Upper lobe of left lung (tissue), 6 donors: ENCODE results near the gene ASTN1. TPM values are rescaled to one million over a fixed set of nuclear protein-coding genes. Genes with fewer than 3 reads are reported as not detected.

Source experiments
- ATAC-seq, 2 donors: fragments of 200-7000 bp; cut with Tn5 transposase; one replicate each; pipeline ENCODE4 v1.9.1; 2022; ENCODE audit warnings: mild to moderate bottlenecking in 2 of 2, moderate library complexity in 2 of 2; ENCODE audit not compliant: low FRiP score in 2 of 2
- DNase-seq, 2 donors: peaks; one replicate each; pipeline ENCODE4 v3.0.0-alpha.2; 2019 to 2020
- H3K27ac ChIP-seq, 4 donors: fragments of 200-600 bp; sonication (generic); one replicate each; pipeline ENCODE4 v1.5.1; 2016 to 2019
- H3K27me3 ChIP-seq, 4 donors: fragments of 200-600 bp; sonication (generic); one replicate each; pipeline ENCODE4 v1.5.1; 2017 to 2019
- H3K36me3 ChIP-seq, 4 donors: fragments of 200-600 bp; sonication (generic); one replicate each; pipeline ENCODE4 v1.5.1; 2016 to 2019
- H3K4me1 ChIP-seq, 4 donors: fragments of 200-600 bp; sonication (generic); one replicate each; pipeline ENCODE4 v1.5.1; 2018 to 2019
- H3K4me3 ChIP-seq, 4 donors: fragments of 200-600 bp; sonication (generic); one replicate each; pipeline ENCODE4 v1.5.1; 2017 to 2019; ENCODE audit warnings: mild to moderate bottlenecking in 2 of 4, moderate library complexity in 1 of 4
- H3K9me3 ChIP-seq, 4 donors: fragments of 200-600 bp; sonication (generic); one replicate each; pipeline ENCODE4 v1.5.1; 2018 to 2019
- EP300 ChIP-seq, 4 donors: sonication (generic); formaldehyde crosslinking; IDR thresholded peaks; one replicate each; pipeline ENCODE4 v1.5.1; 2017; ENCODE audit warnings: antibody characterized with exemption in 4 of 4, control low read depth in 2 of 4
- POLR2A ChIP-seq, 4 donors: fragments of 450-650 bp; IDR thresholded peaks; one replicate each; pipeline ENCODE4 v1.5.1; 2016 to 2017; ENCODE audit warnings: antibody characterized with exemption in 4 of 4, mild to moderate bottlenecking in 2 of 4
- POLR2AphosphoS5 ChIP-seq, 2 donors: sonication (generic); formaldehyde crosslinking; IDR thresholded peaks; one replicate each; pipeline ENCODE4 v1.5.1; 2017; ENCODE audit warnings: antibody characterized with exemption in 2 of 2
- WGBS, 2 donors: methylation state at CpG; one replicate each; pipeline ENCODE4 v1.1.5; 2017 to 2018; 5-methylcytosine and 5-hydroxymethylcytosine counted together
- total RNA-seq, 6 donors: library from RNA; depleted of rRNA in 4 of 6; stranded (reverse); fragments of >200 nt in 4 of 6; gene quantifications; one replicate each; pipeline versions ENCODE4 v1.1.0 to v1.2.1, GENCODE V29; 2016 to 2021
- TF ChIP-seq, protein P1 (sequence below), 6 experiments: fragments of 450-650 bp in 4 of 6; fragments of 200-600 bp in 2 of 6; sonication (generic) in 2 of 6; IDR thresholded peaks; one replicate each; pipeline ENCODE4 v1.5.1; 2016 to 2019; ENCODE audit warnings: antibody characterized with exemption in 6 of 6
- donor health status: DM: no; HTN: no; CAD: no; lungs with moderate emphysema.
- donor health status: DM: no; HTN: yes; CAD: no; lungs with severe emphysema.

The ASTN1 gene
- total RNA-seq, 6 donors from 2014 or later, result 0.15 to 1.0 (median 0.32) TPM; not detected in 2

- no peak for TF ChIP-seq POLR2AphosphoS5 (IDR thresholded peaks at IDR 0.05)
- TF ChIP-seq EP300 (IDR thresholded peaks at IDR 0.05), result no peak
- no peak for TF ChIP-seq POLR2A (IDR thresholded peaks at IDR 0.05)
- TF ChIP-seq, protein P1, sequence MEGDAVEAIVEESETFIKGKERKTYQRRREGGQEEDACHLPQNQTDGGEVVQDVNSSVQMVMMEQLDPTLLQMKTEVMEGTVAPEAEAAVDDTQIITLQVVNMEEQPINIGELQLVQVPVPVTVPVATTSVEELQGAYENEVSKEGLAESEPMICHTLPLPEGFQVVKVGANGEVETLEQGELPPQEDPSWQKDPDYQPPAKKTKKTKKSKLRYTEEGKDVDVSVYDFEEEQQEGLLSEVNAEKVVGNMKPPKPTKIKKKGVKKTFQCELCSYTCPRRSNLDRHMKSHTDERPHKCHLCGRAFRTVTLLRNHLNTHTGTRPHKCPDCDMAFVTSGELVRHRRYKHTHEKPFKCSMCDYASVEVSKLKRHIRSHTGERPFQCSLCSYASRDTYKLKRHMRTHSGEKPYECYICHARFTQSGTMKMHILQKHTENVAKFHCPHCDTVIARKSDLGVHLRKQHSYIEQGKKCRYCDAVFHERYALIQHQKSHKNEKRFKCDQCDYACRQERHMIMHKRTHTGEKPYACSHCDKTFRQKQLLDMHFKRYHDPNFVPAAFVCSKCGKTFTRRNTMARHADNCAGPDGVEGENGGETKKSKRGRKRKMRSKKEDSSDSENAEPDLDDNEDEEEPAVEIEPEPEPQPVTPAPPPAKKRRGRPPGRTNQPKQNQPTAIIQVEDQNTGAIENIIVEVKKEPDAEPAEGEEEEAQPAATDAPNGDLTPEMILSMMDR (IDR thresholded peaks at IDR 0.05), result no peak
- H3K4me3 ChIP-seq, result no peak overlapping the region
- H3K36me3 ChIP-seq, result no peaks in the 10 kb centered on the region
- DNase-seq (no peak), ATAC-seq (no peak)
- no peaks in the 10 kb centered on the region for H3K9me3 ChIP-seq
- H3K27me3 ChIP-seq, result no peaks in the 10 kb centered on the region
- H3K4me1 ChIP-seq, result no peaks in the 10 kb centered on the region
- 89% methylated on average over 3 of the region's 3 CpGs for WGBS, 2 donors
- no peak overlapping the region for H3K27ac ChIP-seq
These were observed 312.4 kb downstream of the ASTN1 start for GRCh38 chr1:176852124-176852523.

DNA sequence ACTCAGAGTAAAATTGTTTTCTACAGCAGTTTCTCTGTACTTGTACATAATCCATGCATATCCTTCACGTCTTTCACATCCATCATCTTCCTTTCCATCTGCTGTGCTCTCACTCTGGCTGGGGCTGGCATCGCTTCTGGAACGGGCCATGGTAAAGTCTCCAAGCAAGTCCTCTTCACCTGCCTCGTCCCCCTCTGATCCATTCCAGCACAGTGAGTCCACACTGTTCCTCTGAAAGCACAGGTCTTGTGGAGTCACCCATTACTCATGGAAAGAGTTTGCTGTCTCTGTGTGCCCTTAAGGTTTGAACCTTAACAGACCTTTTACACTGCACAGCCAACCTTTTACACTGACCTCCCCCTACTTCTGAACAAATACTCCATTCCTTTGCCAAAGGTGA, 313.6 kb downstream of the ASTN1 start:
- DNase-seq (no peak), ATAC-seq (no peak)
- Histone ChIP-seq H3K27me3 (no peaks in the 10 kb centered on the region), H3K27ac (no peak overlapping the region), H3K4me1 (no peaks in the 10 kb centered on the region), H3K4me3 (no peak overlapping the region), H3K36me3 (no peaks in the 10 kb centered on the region), H3K9me3 (no peaks in the 10 kb centered on the region)
- WGBS, 2 donors, result 75 to 77% methylated on average over 4 of the region's 4 CpGs
- no peak for TF ChIP-seq POLR2AphosphoS5 (IDR thresholded peaks at IDR 0.05)
- TF ChIP-seq POLR2A (IDR thresholded peaks at IDR 0.05), result no peak
- TF ChIP-seq, protein P1 (IDR thresholded peaks at IDR 0.05), result no peak
- TF ChIP-seq EP300 (IDR thresholded peaks at IDR 0.05), result no peak

GRCh38 chr1:176849281-176849680, 315.2 kb downstream of the ASTN1 start:
- Histone ChIP-seq H3K27ac (no peak overlapping the region), H3K4me3 (no peak overlapping the region), H3K36me3 (no peaks in the 10 kb centered on the region), H3K27me3 (no peaks in the 10 kb centered on the region), H3K4me1 (no peaks in the 10 kb centered on the region), H3K9me3 (no peaks in the 10 kb centered on the region)
- 75 to 82% methylated on average over 3 of the region's 3 CpGs for WGBS, 2 donors
- no peak for DNase-seq
- TF ChIP-seq, protein P1 (IDR thresholded peaks at IDR 0.05), result no peak
- TF ChIP-seq EP300 (IDR thresholded peaks at IDR 0.05), result no peak
- no peak for TF ChIP-seq POLR2AphosphoS5 (IDR thresholded peaks at IDR 0.05)
- no peak for TF ChIP-seq POLR2A (IDR thresholded peaks at IDR 0.05)
- ATAC-seq, result no peak

- ATAC-seq (no peak), DNase-seq (no peak)
- Histone ChIP-seq H3K9me3 (no peaks in the 10 kb centered on the region), H3K36me3 (no peaks in the 10 kb centered on the region), H3K4me1 (peaks cover 0 to 4% (median 0%) of the 10 kb centered on the region in 4 donors), H3K27ac (no peak overlapping the region), H3K4me3 (no peak overlapping the region), H3K27me3 (no peaks in the 10 kb centered on the region)
- 73 to 79% methylated on average over 1 of the region's 1 CpG for WGBS, 2 donors
- TF ChIP-seq EP300 (IDR thresholded peaks at IDR 0.05) (no peak), POLR2AphosphoS5 (IDR thresholded peaks at IDR 0.05) (no peak), POLR2A (IDR thresholded peaks at IDR 0.05) (no peak)
- TF ChIP-seq, protein P1 (IDR thresholded peaks at IDR 0.05), result no peak
These were observed 317.5 kb downstream of the ASTN1 start for GRCh38 chr1:176847052-176847451.
